GM23338 (cell line): Measurements from ENCODE around the gene CEACAM7. TPM values are rescaled to one million over a fixed set of nuclear protein-coding genes. Genes with fewer than 3 reads are reported as not detected.

Source experiments
- ATAC-seq: fragments of 200-7000 bp; cut with Tn5 transposase; 3 replicates; pipeline ENCODE4 v1.9.1; 2020
- DNase-seq: peaks from one replicate; pipeline ENCODE4 v3.0.0-alpha.2; 2015; ENCODE audit warnings: low spot score
- H2AFZ ChIP-seq: fragments of 200-600 bp; sonication (generic); 2 replicates; pipeline ENCODE4 v1.8.0; 2016; ENCODE audit warnings: antibody characterized with exemption, mild to moderate bottlenecking, moderate library complexity
- H3F3A ChIP-seq: fragments of 200-600 bp; sonication (generic); replicated peaks from 2 replicates; pipeline ENCODE4 v1.8.0; 2017; ENCODE audit warnings: antibody characterized with exemption, mixed run types, low read depth
- H3K27ac ChIP-seq: fragments of 200-600 bp; sonication (generic); 2 replicates; pipeline ENCODE4 v1.6.1; 2016; ENCODE audit warnings: low read depth
- H3K27me3 ChIP-seq: fragments of 200-600 bp; sonication (generic); 2 replicates; pipeline ENCODE4 v1.8.0; 2016; ENCODE audit warnings: mild to moderate bottlenecking, mixed run types, moderate library complexity; ENCODE audit not compliant: insufficient read depth
- H3K36me3 ChIP-seq: fragments of 200-600 bp; sonication (generic); 2 replicates; pipeline ENCODE4 v1.8.0; 2016; ENCODE audit warnings: mild to moderate bottlenecking; ENCODE audit not compliant: insufficient read depth
- H3K4me1 ChIP-seq: fragments of 200-600 bp; sonication (generic); 2 replicates; pipeline ENCODE4 v1.8.0; 2016; ENCODE audit warnings: mild to moderate bottlenecking, moderate library complexity; ENCODE audit not compliant: insufficient read depth
- H3K4me2 ChIP-seq: fragments of 200-600 bp; sonication (generic); 2 replicates; pipeline ENCODE4 v1.7.1; 2017; ENCODE audit warnings: mixed run types
- H3K4me3 ChIP-seq: fragments of 200-600 bp; sonication (generic); 2 replicates; pipeline ENCODE4 v1.6.1; 2016; ENCODE audit warnings: mixed run types
- H3K79me2 ChIP-seq: fragments of 200-600 bp; sonication (generic); replicated peaks from 2 replicates; pipeline ENCODE4 v1.8.0; 2017; ENCODE audit warnings: mild to moderate bottlenecking; ENCODE audit not compliant: insufficient read depth
- H3K9me2 ChIP-seq: fragments of 200-600 bp; sonication (generic); 2 replicates; pipeline ENCODE4 v1.8.0; 2017; ENCODE audit not compliant: insufficient read depth
- H4K20me1 ChIP-seq: fragments of 200-600 bp; sonication (generic); replicated peaks from 2 replicates; pipeline ENCODE4 v1.8.0; 2017; ENCODE audit warnings: mild to moderate bottlenecking; ENCODE audit not compliant: insufficient read depth
- H3K27ac Mint-ChIP-seq: 2 replicates; pipeline ENCODE4 v1.8.0; 2020; ENCODE audit warnings: inconsistent platforms, mild to moderate bottlenecking, moderate library complexity, mixed read lengths
- H3K27me3 Mint-ChIP-seq: 3 replicates; pipeline ENCODE4 v1.8.0; 2022; ENCODE audit warnings: low read depth, mild to moderate bottlenecking, moderate library complexity, mixed read lengths, inconsistent platforms; ENCODE audit not compliant: insufficient read depth, poor library complexity
- H3K36me3 Mint-ChIP-seq: 3 replicates; pipeline ENCODE4 v1.8.0; 2021; ENCODE audit warnings: low read depth, mild to moderate bottlenecking, inconsistent platforms, moderate library complexity, mixed read lengths
- H3K4me1 Mint-ChIP-seq: 3 replicates; pipeline ENCODE4 v1.8.0; 2020; ENCODE audit warnings: mild to moderate bottlenecking, inconsistent platforms, mixed read lengths
- H3K4me3 Mint-ChIP-seq: 3 replicates; pipeline ENCODE4 v1.8.0; 2021; ENCODE audit warnings: moderate library complexity, mild to moderate bottlenecking, inconsistent platforms, mixed read lengths
- H3K9me3 Mint-ChIP-seq: 3 replicates; pipeline ENCODE4 v1.8.0; 2020; ENCODE audit warnings: moderate library complexity, mild to moderate bottlenecking, inconsistent platforms, mixed read lengths
- CREB1 ChIP-seq: fragments of 250-450 bp; sonication (Bioruptor Pico); IDR thresholded peaks from 2 replicates; pipeline ENCODE4 v1.5.0; 2020; ENCODE audit warnings: low read depth, mild to moderate bottlenecking, moderate library complexity
- ETS1 ChIP-seq: IDR thresholded peaks from 2 replicates; pipeline ENCODE4 v1.6.1; 2016; ENCODE audit warnings: antibody characterized with exemption
- EZH2 ChIP-seq: fragments of 200-600 bp; sonication (generic); IDR thresholded peaks from one replicate; pipeline ENCODE4 v1.8.0; 2017; ENCODE audit warnings: antibody characterized with exemption, mild to moderate bottlenecking, low read depth; ENCODE audit not compliant: unreplicated experiment
- EZH2phosphoT487 ChIP-seq: fragments of 200-600 bp; sonication (generic); IDR thresholded peaks from one replicate; pipeline ENCODE4 v1.8.1; 2018; ENCODE audit warnings: antibody characterized with exemption; ENCODE audit not compliant: unreplicated experiment
- JUNB ChIP-seq: IDR thresholded peaks from one replicate; pipeline ENCODE4 v1.6.1; 2016; ENCODE audit warnings: antibody characterized with exemption; ENCODE audit not compliant: unreplicated experiment
- NANOG ChIP-seq: IDR thresholded peaks from 2 replicates; pipeline ENCODE4 v1.6.1; 2016; ENCODE audit warnings: antibody characterized with exemption, borderline replicate concordance
- POLR2AphosphoS5 ChIP-seq: IDR thresholded peaks from 2 replicates; pipeline ENCODE4 v1.6.1; 2016; ENCODE audit warnings: antibody characterized with exemption, low read depth
- REST ChIP-seq: IDR thresholded peaks from one replicate; pipeline ENCODE4 v1.6.1; 2018; ENCODE audit warnings: antibody characterized with exemption; ENCODE audit not compliant: unreplicated experiment
- STAT1 ChIP-seq: IDR thresholded peaks from one replicate; pipeline ENCODE4 v1.6.1; 2016; ENCODE audit warnings: antibody characterized with exemption; ENCODE audit not compliant: unreplicated experiment
- ZNF114 ChIP-seq: fragments of 250-450 bp; sonication (Bioruptor Pico); IDR thresholded peaks from 2 replicates; pipeline ENCODE4 v1.5.0; 2020; ENCODE audit warnings: mild to moderate bottlenecking, moderate library complexity
- ZNF331 ChIP-seq: fragments of 250-450 bp; sonication (Bioruptor Pico); IDR thresholded peaks from 2 replicates; pipeline ENCODE4 v1.5.0; 2020; ENCODE audit warnings: low read depth, mild to moderate bottlenecking, moderate library complexity
- ZNF462 ChIP-seq: fragments of 250-450 bp; sonication (Bioruptor Pico); IDR thresholded peaks from 2 replicates; pipeline ENCODE4 v1.5.0; 2020; ENCODE audit warnings: mild to moderate bottlenecking, moderate library complexity
- polyA plus RNA-seq: library from polyadenylated mRNA; unstranded; fragments of >200 nt; fragmentation: Nextera tagmentation; extraction: Ambion mirVana; gene quantifications from 2 replicates; pipeline ENCODE4 v1.2.1, GENCODE V29; 2016
- total RNA-seq: library from RNA; depleted of rRNA; stranded (reverse); fragments of >200 nt; shearing (Covaris generic); gene quantifications from 2 replicates; pipeline ENCODE4 v1.2.3, GENCODE V29; 2014
- TF ChIP-seq, protein P1 (sequence below), 2 experiments: fragments of 200-600 bp in 1 of 2; sonication (generic) in 1 of 2; conservative IDR thresholded peaks; 2 replicates each; pipeline versions ENCODE4 v1.5.1 to v1.6.1; 2016 to 2017; ENCODE audit warnings: antibody characterized with exemption in 2 of 2, low read depth in 2 of 2, mild to moderate bottlenecking in 2 of 2, moderate library complexity in 1 of 2

The CEACAM7 gene
- total and polyA plus RNA-seq, 2 experiments from 2014 or later = 0.24 TPM; not detected in 1

DNA sequence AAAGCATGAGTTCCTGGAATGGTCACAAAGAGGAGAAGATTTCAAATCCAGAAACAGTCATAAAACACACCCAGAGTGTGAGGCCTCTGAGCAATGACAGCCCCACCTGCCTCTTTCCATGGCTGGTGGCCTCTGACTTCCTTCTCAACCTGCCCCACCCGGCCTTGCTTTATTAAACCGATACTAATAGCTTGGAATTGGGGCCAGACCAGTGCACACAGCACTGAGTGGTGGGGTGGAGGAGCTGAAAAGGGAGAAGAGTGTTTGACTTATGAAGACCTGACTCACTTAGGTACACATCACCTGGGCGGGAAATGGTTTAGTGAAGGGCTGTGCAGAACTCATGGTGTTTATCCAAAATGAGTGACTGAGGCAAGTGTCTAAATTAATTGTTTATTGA is 46.5 kb upstream of the CEACAM7 start (continued):
- no peak for TF ChIP-seq ZNF462 (CRISPR knock-in tag)
- TF ChIP-seq EZH2 = no peak
- no peak for TF ChIP-seq EZH2phosphoT487
- no peak for TF ChIP-seq JUNB
- no peak for TF ChIP-seq STAT1

DNA sequence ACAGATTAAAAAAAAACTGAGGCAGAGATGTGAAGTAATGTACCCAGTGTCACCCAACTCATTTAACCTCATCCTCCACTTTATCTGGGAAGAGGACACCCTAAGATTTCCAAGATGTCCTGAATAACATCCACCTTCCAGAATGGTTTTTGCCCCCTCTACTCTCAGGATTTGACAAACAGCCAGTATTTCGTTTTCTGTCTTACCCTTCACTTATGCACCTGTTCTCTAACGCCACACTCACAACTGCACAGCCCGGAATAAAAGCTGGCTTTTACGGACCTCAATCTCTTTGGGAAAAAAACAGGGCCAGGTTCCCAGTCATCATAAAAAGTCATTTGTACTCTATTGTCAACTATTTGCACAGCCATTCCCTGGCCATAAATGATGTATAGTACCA is 46.1 kb upstream of the CEACAM7 start:
- Histone ChIP-seq H3K79me2 (no peaks in the 10 kb centered on the region), H3K4me3 (no peak overlapping the region), H3K9me2 (no peaks in the 10 kb centered on the region), H4K20me1 (no peaks in the 10 kb centered on the region), H2AFZ (no peak overlapping the region), H3K27me3 (no peaks in the 10 kb centered on the region), H3K27ac (no peak overlapping the region), H3K4me1 (no peaks in the 10 kb centered on the region), H3K36me3 (no peaks in the 10 kb centered on the region), H3F3A (no peaks in the 10 kb centered on the region), H3K4me2 (no peak overlapping the region)
- Mint-ChIP-seq H3K27me3 (no peaks in the 10 kb centered on the region), H3K4me3 (no peak overlapping the region), H3K36me3 (no peaks in the 10 kb centered on the region), H3K27ac (no peak overlapping the region), H3K4me1 (no peaks in the 10 kb centered on the region), H3K9me3 (no peaks in the 10 kb centered on the region)
- ATAC-seq (no peak), DNase-seq (no peak)
- TF ChIP-seq REST (no peak), NANOG (no peak), CREB1 (CRISPR knock-in tag) (no peak), ZNF114 (CRISPR knock-in tag) (no peak), ZNF331 (CRISPR knock-in tag) (no peak), ETS1 (no peak), EZH2 (no peak), EZH2phosphoT487 (no peak), STAT1 (no peak), POLR2AphosphoS5 (no peak)
- TF ChIP-seq, protein P1, sequence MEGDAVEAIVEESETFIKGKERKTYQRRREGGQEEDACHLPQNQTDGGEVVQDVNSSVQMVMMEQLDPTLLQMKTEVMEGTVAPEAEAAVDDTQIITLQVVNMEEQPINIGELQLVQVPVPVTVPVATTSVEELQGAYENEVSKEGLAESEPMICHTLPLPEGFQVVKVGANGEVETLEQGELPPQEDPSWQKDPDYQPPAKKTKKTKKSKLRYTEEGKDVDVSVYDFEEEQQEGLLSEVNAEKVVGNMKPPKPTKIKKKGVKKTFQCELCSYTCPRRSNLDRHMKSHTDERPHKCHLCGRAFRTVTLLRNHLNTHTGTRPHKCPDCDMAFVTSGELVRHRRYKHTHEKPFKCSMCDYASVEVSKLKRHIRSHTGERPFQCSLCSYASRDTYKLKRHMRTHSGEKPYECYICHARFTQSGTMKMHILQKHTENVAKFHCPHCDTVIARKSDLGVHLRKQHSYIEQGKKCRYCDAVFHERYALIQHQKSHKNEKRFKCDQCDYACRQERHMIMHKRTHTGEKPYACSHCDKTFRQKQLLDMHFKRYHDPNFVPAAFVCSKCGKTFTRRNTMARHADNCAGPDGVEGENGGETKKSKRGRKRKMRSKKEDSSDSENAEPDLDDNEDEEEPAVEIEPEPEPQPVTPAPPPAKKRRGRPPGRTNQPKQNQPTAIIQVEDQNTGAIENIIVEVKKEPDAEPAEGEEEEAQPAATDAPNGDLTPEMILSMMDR (conservative IDR thresholded peaks at IDR 0.05; ENCODE audit: low read depth in 2 of 2) = no peak
